ENCODE measurements around the gene SSBP3. TPM values are rescaled to one million over a fixed set of nuclear protein-coding genes. Genes with fewer than 3 reads are reported as not detected.
"Not testable (repeated sequence)": the region's sequence is repeated elsewhere in the genome, so short reads cannot be mapped to it uniquely, and the experiment has no call there.

Gene SSBP3
- 10 to 100 TPM; 19.3 to 40.5 (median 31.3) TPM for total RNA-seq

- TF ChIP-seq CTCF (IDR thresholded peaks at IDR 0.05) (no peak), POLR2A (IDR thresholded peaks at IDR 0.05) (no peak)
- DNase-seq (ENCODE audit: low spot score in 2 of 2) = peak; percentile 87 to 98
- peak within 1 kb of the TSS; percentile 88 for H3K4me3 ChIP-seq (ENCODE audit: low read depth, poor library complexity, severe bottlenecking)
- intact Hi-C loops (cut with DNase I; ENCODE audit: low total_unique reads) = no loop called here
- WGBS, 2 donors = 1 to 2% methylated on average over 27 to 34 of the region's 100 CpGs
Measured at GRCh38 chr1:54406339-54407153, at the start of gene SSBP3. TSS of gene SSBP3 (minus strand) at chr1:54406394.

GRCh38 chr1:54453509-54453908, 47.3 kb upstream of the SSBP3 start:
- 85 to 95% methylated on average over 2 of the region's 2 CpGs for WGBS, 2 donors
- intact Hi-C loops (cut with DNase I; ENCODE audit: low total_unique reads) = no loop called here
- H3K4me3 ChIP-seq (ENCODE audit: low read depth, poor library complexity, severe bottlenecking) = no peak overlapping the region
- TF ChIP-seq POLR2A (IDR thresholded peaks at IDR 0.05) (no peak), CTCF (IDR thresholded peaks at IDR 0.05) (no peak)
- DNase-seq (ENCODE audit: low spot score in 2 of 2) = no peak

GRCh38 chr1:54453022-54453421, 46.8 kb upstream of the SSBP3 start:
- WGBS, 2 donors = 84 to 88% methylated on average over 3 of the region's 3 CpGs
- no peak for DNase-seq (ENCODE audit: low spot score in 2 of 2)
- intact Hi-C loops (cut with DNase I; ENCODE audit: low total_unique reads) = no loop called here
- H3K4me3 ChIP-seq (ENCODE audit: low read depth, poor library complexity, severe bottlenecking) = no peak overlapping the region
- no peak for TF ChIP-seq CTCF (IDR thresholded peaks at IDR 0.05)
- TF ChIP-seq POLR2A (IDR thresholded peaks at IDR 0.05) = no peak

GRCh38 chr1:54449431-54449830, 43.2 kb upstream of the SSBP3 start:
- 95% methylated on average over 4 of the region's 4 CpGs for WGBS, 2 donors
- DNase-seq (ENCODE audit: low spot score in 2 of 2); intact Hi-C loops (cut with DNase I; ENCODE audit: low total_unique reads); H3K4me3 ChIP-seq (ENCODE audit: low read depth, poor library complexity, severe bottlenecking): not testable (repeated sequence)

- intact Hi-C loops (cut with DNase I; ENCODE audit: low total_unique reads); DNase-seq (ENCODE audit: low spot score in 2 of 2); H3K4me3 ChIP-seq (ENCODE audit: low read depth, poor library complexity, severe bottlenecking): not testable (repeated sequence)
- WGBS, 2 donors = 81 to 100% methylated on average over 8 of the region's 8 CpGs
Measured at GRCh38 chr1:54448801-54449200, 42.6 kb upstream of the SSBP3 start.

- DNase-seq (ENCODE audit: low spot score in 2 of 2); H3K4me3 ChIP-seq (ENCODE audit: low read depth, poor library complexity, severe bottlenecking); intact Hi-C loops (cut with DNase I; ENCODE audit: low total_unique reads): not testable (repeated sequence)
- 87 to 96% methylated on average over 2 of the region's 2 CpGs for WGBS, 2 donors
Measured at GRCh38 chr1:54447081-54447480, 40.9 kb upstream of the SSBP3 start.

GRCh38 chr1:54442185-54442584, 36.0 kb upstream of the SSBP3 start:
- TF ChIP-seq POLR2A (IDR thresholded peaks at IDR 0.05) (no peak), CTCF (IDR thresholded peaks at IDR 0.05) (no peak)
- no peak overlapping the region for H3K4me3 ChIP-seq (ENCODE audit: low read depth, poor library complexity, severe bottlenecking)
- WGBS, 2 donors = 86 to 87% methylated on average over 2 of the region's 2 CpGs
- intact Hi-C loops (cut with DNase I; ENCODE audit: low total_unique reads) = no loop called here
- no peak for DNase-seq (ENCODE audit: low spot score in 2 of 2)
